NT2/D1 (cell line): Measurements from ENCODE around the gene CYBA.

ENCODE experiments used
- DNase-seq: peaks from one replicate; pipeline ENCODE4 v3.0.0-alpha.2; 2011; ENCODE audit warnings: low read depth, low spot score
- H3K27me3 ChIP-seq: 2 replicates; pipeline ENCODE4 v1.6.0; 2011; ENCODE audit warnings: mild to moderate bottlenecking; ENCODE audit not compliant: insufficient read length, insufficient read depth
- H3K36me3 ChIP-seq: 2 replicates; pipeline ENCODE4 v1.6.1; 2011; ENCODE audit warnings: mild to moderate bottlenecking, low read length, mixed read lengths; ENCODE audit not compliant: insufficient read depth, insufficient read length
- H3K4me1 ChIP-seq: 2 replicates; pipeline ENCODE4 v1.5.1; 2011; ENCODE audit not compliant: insufficient read depth, insufficient read length
- H3K4me3 ChIP-seq: 2 replicates; pipeline ENCODE4 v1.5.1; 2011; ENCODE audit warnings: low read depth; ENCODE audit not compliant: insufficient read length
- H3K9ac ChIP-seq: 2 replicates; pipeline ENCODE4 v1.6.0; 2011; ENCODE audit warnings: low read depth; ENCODE audit not compliant: insufficient read length
- H3K9me3 ChIP-seq: 2 replicates; pipeline ENCODE4 v1.5.1; 2011; ENCODE audit warnings: mild to moderate bottlenecking, low read length; ENCODE audit not compliant: insufficient read depth
- SUZ12 ChIP-seq: IDR thresholded peaks from 2 replicates; pipeline ENCODE4 v1.6.1; 2011; ENCODE audit not compliant: insufficient read length, insufficient read depth; ENCODE audit errors: extremely low read depth
- YY1 ChIP-seq: IDR thresholded peaks from 2 replicates; pipeline ENCODE4 v1.6.1; 2011; ENCODE audit not compliant: insufficient read length, insufficient read depth
- ZNF274 ChIP-seq: IDR thresholded peaks from 2 replicates; pipeline ENCODE4 v1.6.1; 2011; ENCODE audit warnings: mild to moderate bottlenecking, low read depth, low read length

CYBA gene

DNA sequence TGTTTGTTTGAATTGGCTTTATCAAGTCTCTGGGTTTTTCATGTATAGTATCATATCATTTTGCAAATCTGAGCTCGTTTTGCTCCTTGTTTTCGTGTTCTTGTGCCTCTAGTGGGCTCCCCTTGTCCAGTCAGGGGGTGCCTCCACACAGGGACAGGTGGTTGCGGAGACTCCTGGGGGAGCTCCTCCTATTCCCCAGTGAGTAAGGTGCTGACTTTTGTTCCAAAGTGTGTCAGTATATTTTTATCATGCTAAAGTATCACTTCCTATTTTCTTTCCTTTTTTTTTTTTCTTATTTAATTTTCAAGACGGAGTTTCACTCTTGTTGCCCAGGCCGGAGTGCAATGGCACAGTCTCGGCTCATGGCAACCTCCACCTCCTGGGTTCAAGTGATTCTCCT, 42.8 kb downstream of the CYBA start:
- DNase-seq: no peak
- Histone ChIP-seq H3K27me3 (no peaks in the 10 kb centered on the region), H3K4me3 (no peak overlapping the region), H3K9me3 (no peaks in the 10 kb centered on the region), H3K36me3 (peaks cover 93% of the 10 kb centered on the region), H3K4me1 (no peaks in the 10 kb centered on the region), H3K9ac (no peak overlapping the region)
- TF ChIP-seq YY1 (no peak), SUZ12 (no peak), ZNF274 (no peak)

DNA sequence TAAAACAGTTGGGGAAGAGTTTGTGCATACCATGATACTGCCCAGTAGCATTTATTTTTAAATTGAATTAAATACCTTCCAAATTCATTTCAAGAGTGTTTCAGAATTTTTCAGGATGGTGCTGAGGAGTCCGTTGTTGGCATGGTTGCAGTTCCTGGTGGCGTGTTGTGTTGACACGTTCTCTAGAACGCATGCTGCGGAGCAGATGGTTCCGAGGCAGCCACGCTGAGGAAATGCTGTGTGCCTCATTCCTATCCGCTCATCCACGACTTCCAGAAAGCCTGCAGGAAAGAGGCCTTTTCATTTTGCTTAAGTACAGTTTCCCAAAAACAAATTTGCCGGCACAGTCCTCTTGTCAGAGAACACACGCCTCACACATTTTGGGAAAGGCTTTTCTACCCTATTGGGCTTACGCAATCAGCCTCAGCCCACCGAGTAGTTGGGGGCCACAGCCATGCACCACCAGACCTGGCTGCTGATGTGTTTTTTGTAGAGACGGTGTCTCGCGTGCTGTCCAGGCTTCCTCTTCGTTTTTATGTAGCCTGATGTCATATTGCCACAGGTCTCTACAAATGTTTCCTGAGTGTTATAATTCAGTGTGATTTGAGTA, 44.6 kb downstream of the CYBA start:
- TF ChIP-seq SUZ12 (no peak), ZNF274 (no peak), YY1 (no peak)
- DNase-seq: no peak
- Histone ChIP-seq H3K4me1 (no peaks in the 10 kb centered on the region), H3K27me3 (no peaks in the 10 kb centered on the region), H3K9me3 (no peaks in the 10 kb centered on the region), H3K9ac (no peak overlapping the region), H3K4me3 (no peak overlapping the region), H3K36me3 (peaks cover 90% of the 10 kb centered on the region)

- Histone ChIP-seq H3K9ac (no peak overlapping the region), H3K36me3 (peaks cover 90% of the 10 kb centered on the region), H3K4me3 (no peak overlapping the region), H3K27me3 (no peaks in the 10 kb centered on the region), H3K4me1 (no peaks in the 10 kb centered on the region), H3K9me3 (no peaks in the 10 kb centered on the region)
- no peak for DNase-seq
- TF ChIP-seq YY1 (no peak), SUZ12 (no peak), ZNF274 (no peak)
Observed at GRCh38 chr16:88605186-88606147, 45.4 kb downstream of the CYBA start.

DNA sequence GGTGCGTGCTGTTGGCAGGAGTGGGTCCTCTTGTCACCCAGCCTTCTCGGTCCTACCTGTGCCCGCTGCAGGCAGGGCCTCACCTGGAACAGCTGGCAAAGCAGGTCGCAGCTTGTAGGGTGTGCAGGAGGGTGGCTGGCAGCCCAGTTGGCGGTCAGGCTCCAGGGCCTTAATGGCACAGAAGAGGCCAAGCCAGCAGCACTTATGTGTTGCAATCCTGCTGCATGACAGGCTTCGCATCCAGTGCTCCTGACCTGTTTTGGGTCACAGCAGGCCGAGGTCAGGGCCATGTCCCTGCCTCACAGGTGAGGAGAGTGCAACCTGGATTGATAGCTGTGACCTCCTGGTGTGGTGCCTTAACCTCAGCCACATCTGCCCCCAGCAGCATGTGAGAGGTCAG, 48.8 kb downstream of the CYBA start:
- Histone ChIP-seq H3K36me3 (peaks cover 87% of the 10 kb centered on the region), H3K4me1 (peaks cover 2% of the 10 kb centered on the region), H3K9ac (no peak overlapping the region), H3K27me3 (no peaks in the 10 kb centered on the region), H3K9me3 (no peaks in the 10 kb centered on the region), H3K4me3 (no peak overlapping the region)
- TF ChIP-seq SUZ12 (no peak), YY1 (no peak), ZNF274 (no peak)
- DNase-seq: no peak

DNA sequence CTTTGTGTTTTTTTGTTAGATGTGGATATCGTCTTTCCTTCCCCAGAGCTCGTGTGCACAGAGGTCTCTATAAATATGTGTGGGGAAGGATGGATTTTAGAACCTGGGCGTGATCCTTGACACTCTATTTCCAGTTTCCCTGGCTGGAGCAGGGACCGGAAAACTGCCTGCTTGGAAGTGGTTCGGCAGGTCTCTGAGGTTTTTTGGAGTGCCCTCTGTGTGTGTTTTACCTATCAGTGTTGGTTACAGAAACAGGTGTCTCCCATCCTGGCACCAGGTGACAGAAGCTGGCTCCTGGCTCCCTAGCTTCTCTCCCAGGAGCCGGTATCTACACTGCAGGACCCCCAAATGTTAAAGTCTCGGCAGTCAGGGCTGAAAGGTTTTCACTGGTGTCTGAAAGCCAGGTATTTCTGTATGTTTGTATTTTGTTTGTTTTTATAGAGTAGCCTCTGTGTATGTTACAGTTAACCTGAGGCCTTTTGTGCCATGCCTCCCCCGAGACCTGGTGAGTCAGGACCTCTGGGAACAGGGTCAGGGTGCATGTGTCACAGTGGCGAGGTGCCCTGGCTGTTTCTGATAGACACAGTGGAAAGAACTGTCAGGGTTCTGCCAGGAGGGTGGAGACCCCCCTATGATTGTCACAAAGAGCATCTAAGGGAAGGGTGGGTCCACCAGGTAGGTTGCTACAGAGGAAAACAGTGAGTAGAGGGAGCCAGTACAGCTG, 49.4 kb downstream of the CYBA start:
- Histone ChIP-seq H3K4me1 (peaks cover 2% of the 10 kb centered on the region), H3K27me3 (no peaks in the 10 kb centered on the region), H3K9me3 (no peaks in the 10 kb centered on the region), H3K9ac (no peak overlapping the region), H3K4me3 (no peak overlapping the region), H3K36me3 (peaks cover 81% of the 10 kb centered on the region)
- TF ChIP-seq YY1: no peak
- TF ChIP-seq ZNF274: no peak
- no peak for TF ChIP-seq SUZ12
- no peak for DNase-seq

GRCh38 chr16:88600539-88600896, 50.3 kb downstream of the CYBA start:
- no peaks in the 10 kb centered on the region for H3K27me3 ChIP-seq
- no peak for DNase-seq
- H3K4me3 ChIP-seq: no peak overlapping the region
- H3K36me3 ChIP-seq: peaks cover 75% of the 10 kb centered on the region
- no peaks in the 10 kb centered on the region for H3K9me3 ChIP-seq
- H3K9ac ChIP-seq: no peak overlapping the region
- peaks cover 2% of the 10 kb centered on the region for H3K4me1 ChIP-seq
- TF ChIP-seq ZNF274: no peak
- TF ChIP-seq SUZ12: no peak
- no peak for TF ChIP-seq YY1
